Skeletal muscle satellite cell (primary cell): ENCODE results near the gene MYB.

ENCODE experiments used
- H3K27me3 ChIP-seq: 2 replicates; pipeline ENCODE4 v1.7.0; 2013; ENCODE audit warnings: low read length; ENCODE audit not compliant: control insufficient read depth, insufficient read depth
- H3K36me3 ChIP-seq: 2 replicates; pipeline ENCODE4 v1.7.0; 2013; ENCODE audit warnings: mild to moderate bottlenecking, control low read depth, low read length; ENCODE audit not compliant: insufficient read depth
- H3K4me1 ChIP-seq: 2 replicates; pipeline ENCODE4 v1.7.0; 2013; ENCODE audit warnings: low read length; ENCODE audit not compliant: control insufficient read depth, insufficient read depth
- H3K4me2 ChIP-seq: 2 replicates; pipeline ENCODE4 v1.7.0; 2013; ENCODE audit warnings: mild to moderate bottlenecking, low read length
- H3K4me3 ChIP-seq: 2 replicates; pipeline ENCODE4 v1.7.0; 2013; ENCODE audit warnings: low read length
- H3K9ac ChIP-seq: 2 replicates; pipeline ENCODE4 v1.7.0; 2013; ENCODE audit warnings: mild to moderate bottlenecking, low read depth, low read length, moderate library complexity
- H3K9me3 ChIP-seq: replicated peaks from 2 replicates; pipeline ENCODE4 v1.7.0; 2013; ENCODE audit warnings: mild to moderate bottlenecking, control low read depth, low read length

MYB gene

DNA sequence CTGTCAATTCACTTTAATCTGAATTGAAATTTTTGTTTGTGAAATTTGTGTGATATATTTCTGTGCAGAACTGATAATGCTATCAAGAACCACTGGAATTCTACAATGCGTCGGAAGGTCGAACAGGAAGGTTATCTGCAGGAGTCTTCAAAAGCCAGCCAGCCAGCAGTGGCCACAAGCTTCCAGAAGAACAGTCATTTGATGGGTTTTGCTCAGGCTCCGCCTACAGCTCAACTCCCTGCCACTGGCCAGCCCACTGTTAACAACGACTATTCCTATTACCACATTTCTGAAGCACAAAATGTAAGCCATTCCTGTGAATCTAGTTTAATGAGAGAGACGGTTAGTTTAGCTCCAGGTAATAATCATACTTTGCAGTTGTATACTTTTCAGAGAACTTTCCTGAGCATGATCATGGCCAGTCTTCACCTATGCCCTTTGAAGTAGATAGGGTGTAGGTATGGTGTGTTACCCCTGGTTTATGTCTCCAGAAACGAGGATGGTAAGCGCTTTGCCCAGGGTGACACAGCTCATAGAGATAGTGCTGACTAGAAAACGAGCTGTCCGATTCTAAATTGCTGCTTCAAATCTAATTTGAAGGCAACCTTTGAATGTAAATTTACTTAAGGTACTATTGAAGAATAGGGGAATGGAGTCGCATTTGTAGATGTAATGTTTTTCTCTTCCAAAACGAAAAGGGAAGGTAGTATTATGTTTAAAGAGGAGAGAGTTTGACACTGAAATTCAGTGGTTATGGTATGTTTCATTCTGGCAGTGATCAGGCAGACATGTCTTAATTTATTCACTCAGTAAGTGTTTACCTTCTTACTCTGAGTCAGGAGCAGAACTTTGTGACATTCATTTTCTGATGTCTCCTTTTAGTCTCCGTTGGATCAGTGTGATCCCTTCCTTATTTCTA, 11.4 kb downstream of the MYB start:
- no peak overlapping the region for H3K4me2 ChIP-seq
- H3K9me3 ChIP-seq, result no peaks in the 10 kb centered on the region
- H3K36me3 ChIP-seq, result no peaks in the 10 kb centered on the region
- no peak overlapping the region for H3K4me3 ChIP-seq
- no peaks in the 10 kb centered on the region for H3K4me1 ChIP-seq
- no peak overlapping the region for H3K9ac ChIP-seq
- no peaks in the 10 kb centered on the region for H3K27me3 ChIP-seq

DNA sequence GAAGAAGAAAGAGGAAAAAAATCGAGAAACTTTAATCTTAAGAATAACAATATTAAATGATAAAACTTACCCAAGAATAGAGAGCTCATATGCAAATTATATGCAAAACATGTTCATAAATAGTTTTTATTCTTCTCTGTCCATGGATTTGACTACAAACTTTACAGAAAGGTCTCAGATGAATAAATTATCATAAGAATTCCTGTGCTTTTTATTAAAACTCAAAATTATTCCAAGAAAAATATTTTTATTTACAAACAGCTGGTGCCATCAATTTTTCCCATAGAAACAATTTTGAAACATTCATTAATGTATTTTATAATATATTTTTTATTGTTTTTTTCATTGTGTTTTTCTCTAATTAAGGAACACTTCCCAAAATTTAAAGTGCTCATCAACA, 12.1 kb downstream of the MYB start:
- Histone ChIP-seq H3K27me3 (no peaks in the 10 kb centered on the region), H3K9ac (no peak overlapping the region), H3K9me3 (no peaks in the 10 kb centered on the region), H3K4me3 (no peak overlapping the region), H3K36me3 (no peaks in the 10 kb centered on the region), H3K4me2 (no peak overlapping the region), H3K4me1 (no peaks in the 10 kb centered on the region)

DNA sequence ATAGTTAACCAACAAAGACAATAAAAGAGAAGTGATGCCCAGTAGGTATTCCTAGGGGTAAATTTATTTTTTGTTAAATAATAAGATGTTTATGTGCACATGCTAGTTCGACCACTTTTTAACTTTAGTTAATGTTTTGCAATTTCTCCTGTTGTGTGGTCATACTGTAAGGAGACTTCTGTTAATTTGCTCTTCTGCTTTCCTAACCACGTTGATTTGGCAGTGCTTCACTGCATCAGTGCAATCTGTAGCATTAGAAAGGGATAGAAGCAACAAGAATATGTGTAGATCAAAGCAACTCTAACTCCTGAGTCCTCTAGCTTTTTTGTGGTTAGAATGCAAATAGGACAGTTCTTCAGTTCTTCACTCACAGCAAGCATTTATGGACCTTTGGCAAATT, 13.9 kb downstream of the MYB start:
- H3K27me3 ChIP-seq, result no peaks in the 10 kb centered on the region
- H3K9me3 ChIP-seq, result no peaks in the 10 kb centered on the region
- no peak overlapping the region for H3K9ac ChIP-seq
- H3K4me1 ChIP-seq, result no peaks in the 10 kb centered on the region
- H3K4me3 ChIP-seq, result no peak overlapping the region
- no peaks in the 10 kb centered on the region for H3K36me3 ChIP-seq
- no peak overlapping the region for H3K4me2 ChIP-seq

DNA sequence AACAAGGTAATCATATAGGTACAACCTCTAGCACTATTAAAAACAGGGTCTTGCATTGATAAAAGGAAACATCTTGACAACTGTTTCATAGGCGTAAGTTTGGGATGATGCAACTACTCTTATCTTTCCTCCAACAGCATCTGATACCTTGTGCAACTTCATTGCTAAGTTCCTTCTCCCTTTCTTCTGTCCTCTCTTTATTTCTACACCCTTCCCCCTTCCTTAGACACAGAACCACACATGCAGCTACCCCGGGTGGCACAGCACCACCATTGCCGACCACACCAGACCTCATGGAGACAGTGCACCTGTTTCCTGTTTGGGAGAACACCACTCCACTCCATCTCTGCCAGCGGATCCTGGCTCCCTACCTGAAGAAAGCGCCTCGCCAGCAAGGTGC, 14.4 kb downstream of the MYB start:
- Histone ChIP-seq H3K9me3 (no peaks in the 10 kb centered on the region), H3K4me1 (no peaks in the 10 kb centered on the region), H3K9ac (no peak overlapping the region), H3K36me3 (no peaks in the 10 kb centered on the region), H3K4me3 (no peak overlapping the region), H3K4me2 (no peak overlapping the region), H3K27me3 (no peaks in the 10 kb centered on the region)

DNA sequence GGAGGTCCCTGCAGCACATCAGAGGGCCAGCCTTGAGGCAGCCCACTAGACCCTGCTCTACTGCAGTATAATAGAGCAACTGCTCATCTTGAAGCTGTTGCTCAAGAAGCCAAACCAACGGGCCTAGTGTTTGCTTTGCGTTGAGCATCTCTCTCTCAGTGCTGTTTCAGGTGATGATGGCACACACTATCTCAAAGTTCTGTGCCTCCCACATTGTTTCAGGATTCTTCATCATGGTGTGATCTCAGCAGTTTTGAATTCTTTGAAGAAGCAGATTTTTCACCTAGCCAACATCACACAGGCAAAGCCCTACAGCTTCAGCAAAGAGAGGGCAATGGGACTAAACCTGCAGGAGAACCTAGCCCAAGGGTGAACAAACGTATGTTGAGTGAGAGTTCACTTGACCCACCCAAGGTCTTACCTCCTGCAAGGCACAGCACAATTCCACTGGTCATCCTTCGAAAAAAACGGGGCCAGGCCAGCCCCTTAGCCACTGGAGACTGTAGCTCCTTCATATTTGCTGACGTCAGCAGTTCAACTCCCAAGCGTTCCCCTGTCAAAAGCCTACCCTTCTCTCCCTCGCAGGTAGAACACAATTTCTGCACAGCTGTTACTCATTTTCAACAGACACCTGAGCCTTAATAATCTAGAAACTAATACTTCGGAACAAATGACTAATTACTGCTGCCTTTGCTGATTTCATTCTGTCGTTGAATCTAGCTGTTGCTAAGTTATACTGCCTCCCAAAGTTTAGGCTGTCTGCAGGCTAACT, 15.8 kb downstream of the MYB start:
- Histone ChIP-seq H3K9ac (no peak overlapping the region), H3K4me1 (no peaks in the 10 kb centered on the region), H3K4me2 (no peak overlapping the region), H3K36me3 (no peaks in the 10 kb centered on the region), H3K9me3 (no peaks in the 10 kb centered on the region), H3K27me3 (no peaks in the 10 kb centered on the region), H3K4me3 (no peak overlapping the region)

DNA sequence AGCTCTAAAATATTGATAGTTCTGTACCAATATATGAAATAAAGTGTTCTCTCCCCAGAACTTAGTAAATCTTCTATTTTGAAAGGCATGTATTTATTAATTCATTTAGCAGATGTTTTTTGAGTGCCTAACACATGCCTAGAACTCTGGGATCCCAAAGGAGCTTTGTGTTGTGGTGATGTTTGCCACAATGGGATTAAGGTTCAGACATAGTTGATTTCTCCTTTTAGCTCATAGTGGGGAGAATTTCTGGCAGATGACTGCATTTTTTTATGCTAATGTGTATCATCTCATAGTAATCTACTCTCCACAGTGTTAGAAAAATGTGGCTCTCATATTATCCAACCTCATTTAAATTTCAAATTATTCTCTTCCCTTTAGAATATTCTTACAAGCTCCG, 21.7 kb downstream of the MYB start:
- H3K4me3 ChIP-seq, result no peak overlapping the region
- no peaks in the 10 kb centered on the region for H3K9me3 ChIP-seq
- no peaks in the 10 kb centered on the region for H3K36me3 ChIP-seq
- no peak overlapping the region for H3K4me2 ChIP-seq
- no peaks in the 10 kb centered on the region for H3K4me1 ChIP-seq
- H3K27me3 ChIP-seq, result no peaks in the 10 kb centered on the region
- H3K9ac ChIP-seq, result no peak overlapping the region

DNA sequence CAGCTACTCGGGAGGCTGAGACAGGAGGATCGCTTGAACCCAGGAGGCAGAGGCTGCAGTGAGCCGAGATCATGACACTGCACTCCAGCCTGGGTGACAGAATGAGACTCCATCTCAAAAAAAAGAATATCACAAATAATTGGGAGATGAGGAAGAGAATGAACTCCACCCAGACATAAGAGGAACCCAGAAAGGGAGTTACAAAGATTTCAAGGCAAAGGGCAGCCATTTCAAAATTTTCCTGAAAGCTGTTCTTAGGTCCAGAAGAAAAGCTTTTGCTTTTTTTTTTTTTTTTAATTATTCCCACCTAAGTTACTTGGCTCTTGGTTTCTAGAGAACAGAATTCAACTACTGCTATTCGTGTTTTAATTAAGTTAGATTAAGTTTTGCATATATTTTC, 23.8 kb downstream of the MYB start:
- H3K4me1 ChIP-seq, result no peaks in the 10 kb centered on the region
- no peaks in the 10 kb centered on the region for H3K27me3 ChIP-seq
- H3K4me3 ChIP-seq, result no peak overlapping the region
- H3K4me2 ChIP-seq, result no peak overlapping the region
- H3K9ac ChIP-seq, result no peak overlapping the region
- H3K36me3 ChIP-seq, result no peaks in the 10 kb centered on the region
- no peaks in the 10 kb centered on the region for H3K9me3 ChIP-seq

DNA sequence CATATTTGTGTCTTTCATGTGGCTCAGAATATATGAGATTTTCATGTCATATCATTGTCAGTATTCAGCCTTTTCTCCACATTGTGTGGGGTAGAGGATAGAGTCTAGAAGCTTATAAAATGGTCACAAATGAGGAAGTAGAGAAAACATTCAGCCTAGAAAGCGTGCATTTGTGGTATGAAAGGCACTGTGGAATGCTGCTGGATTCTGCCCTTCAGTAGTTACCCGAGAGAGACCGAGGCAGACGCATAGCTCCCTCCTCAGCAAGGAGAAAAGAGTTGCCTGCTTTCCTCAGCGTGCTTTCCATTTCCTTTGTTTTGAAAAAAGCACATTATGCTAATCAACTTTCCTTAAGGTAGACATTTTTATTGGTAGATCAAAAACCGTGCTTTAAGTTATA, 28.7 kb downstream of the MYB start:
- Histone ChIP-seq H3K36me3 (no peaks in the 10 kb centered on the region), H3K27me3 (no peaks in the 10 kb centered on the region), H3K4me1 (peaks cover 8% of the 10 kb centered on the region), H3K9me3 (no peaks in the 10 kb centered on the region), H3K4me3 (no peak overlapping the region), H3K9ac (no peak overlapping the region), H3K4me2 (no peak overlapping the region)

DNA sequence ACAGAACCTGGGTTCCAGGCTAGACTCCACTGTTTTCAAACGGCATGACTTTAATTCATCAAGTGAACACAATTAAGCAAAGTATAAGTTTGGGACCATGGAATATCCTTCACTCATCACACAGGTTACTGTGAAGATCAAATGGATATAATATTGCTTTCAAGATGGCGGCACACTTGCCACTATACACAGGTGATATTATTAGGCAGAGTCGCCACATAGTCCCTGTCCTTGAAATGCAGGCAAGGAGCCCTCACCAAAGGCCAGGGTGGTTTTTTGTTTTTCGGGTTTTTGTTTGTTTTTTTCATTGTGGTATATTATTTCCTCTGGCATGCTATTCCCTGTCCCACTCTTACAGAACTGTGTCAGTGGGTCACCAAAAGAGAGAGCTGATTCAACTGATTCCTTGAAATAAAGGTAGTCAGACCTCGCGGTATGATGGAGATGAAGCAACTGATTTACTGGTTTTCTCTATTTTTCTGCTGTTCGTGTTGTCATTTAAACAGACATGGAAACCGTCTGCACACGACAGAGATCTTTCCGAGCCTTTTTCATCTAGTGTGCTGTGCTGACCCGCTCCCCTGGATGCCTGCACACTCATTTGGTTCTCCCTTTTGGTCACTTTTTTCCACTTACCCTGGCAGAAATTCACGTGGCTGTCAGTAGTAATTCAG, 29.7 kb downstream of the MYB start:
- no peak overlapping the region for H3K9ac ChIP-seq

DNA sequence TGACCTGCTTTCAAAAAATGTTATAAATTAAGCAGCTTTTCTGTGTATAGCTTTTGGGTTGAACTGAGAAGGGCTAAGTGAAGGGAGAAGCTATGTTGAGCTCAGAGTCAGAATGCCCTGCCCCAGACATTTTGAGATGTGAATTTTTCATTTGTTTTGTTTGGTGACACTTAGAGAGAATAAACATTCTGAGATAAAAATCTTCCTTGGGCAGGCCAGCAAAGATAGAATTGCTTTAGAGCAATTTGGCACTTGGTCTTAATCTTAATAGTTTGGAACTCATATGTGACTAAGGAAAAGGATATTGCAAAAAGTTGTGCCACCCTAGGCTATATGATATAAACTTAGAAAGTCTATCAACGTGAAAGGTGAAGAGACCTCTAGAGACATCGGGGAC, 30.2 kb downstream of the MYB start:
- no peak overlapping the region for H3K9ac ChIP-seq
- peaks cover 8% of the 10 kb centered on the region for H3K4me1 ChIP-seq
- H3K4me3 ChIP-seq, result no peak overlapping the region
- no peaks in the 10 kb centered on the region for H3K27me3 ChIP-seq
- no peak overlapping the region for H3K4me2 ChIP-seq
- H3K9me3 ChIP-seq, result no peaks in the 10 kb centered on the region
- no peaks in the 10 kb centered on the region for H3K36me3 ChIP-seq

More for the DNA sequence above, 29.7 kb downstream of the MYB start:
- H3K27me3 ChIP-seq, result no peaks in the 10 kb centered on the region
- no peak overlapping the region for H3K4me2 ChIP-seq
- no peaks in the 10 kb centered on the region for H3K36me3 ChIP-seq
- peaks cover 8% of the 10 kb centered on the region for H3K4me1 ChIP-seq
- no peaks in the 10 kb centered on the region for H3K9me3 ChIP-seq
- H3K4me3 ChIP-seq, result no peak overlapping the region

DNA sequence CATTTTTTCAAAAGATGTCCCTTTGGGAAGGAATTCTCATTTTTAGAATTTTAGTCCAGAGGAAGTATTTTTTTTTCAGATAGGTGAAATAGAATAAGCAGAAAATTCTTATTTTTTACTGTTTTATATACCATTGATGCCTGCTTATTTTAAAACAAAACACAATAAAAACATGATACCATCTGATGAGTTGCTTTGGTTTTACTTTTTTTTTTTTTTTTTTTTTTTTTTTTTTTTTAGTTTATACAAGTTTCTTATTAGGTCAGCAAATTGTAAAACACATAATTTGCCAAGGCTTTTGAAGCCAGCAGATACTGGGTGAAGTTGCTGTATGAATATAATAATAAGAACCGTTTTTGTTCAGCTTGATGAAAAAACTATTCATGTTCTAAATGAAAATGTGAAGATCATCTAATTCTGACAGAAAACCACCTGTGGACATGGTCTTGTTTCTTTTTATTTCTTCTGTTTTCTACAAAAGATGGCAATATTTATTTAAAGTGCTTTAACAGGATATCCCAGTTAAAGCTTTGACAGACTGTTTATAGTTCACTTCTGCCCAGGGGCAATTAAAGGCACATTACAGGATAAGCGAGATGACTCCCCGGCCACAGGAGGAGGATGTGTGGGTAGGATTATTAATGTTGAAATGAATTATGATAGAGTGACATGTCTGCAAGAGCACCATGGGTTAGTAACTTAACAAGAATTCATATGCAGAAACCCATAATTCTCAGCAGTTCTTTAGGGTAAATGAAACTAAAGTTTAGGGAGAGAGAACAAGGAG, 31.1 kb downstream of the MYB start:
- Histone ChIP-seq H3K4me1 (peaks cover 8% of the 10 kb centered on the region), H3K36me3 (no peaks in the 10 kb centered on the region), H3K9ac (no peak overlapping the region), H3K4me2 (no peak overlapping the region), H3K4me3 (no peak overlapping the region), H3K27me3 (no peaks in the 10 kb centered on the region), H3K9me3 (no peaks in the 10 kb centered on the region)
